WTC11 (cell line): ENCODE measurements around the gene ICAM1.

Source experiments
- ATF3 ChIP-seq: sonication (generic); formaldehyde crosslinking; conservative IDR thresholded peaks from 2 replicates; pipeline ENCODE4 v1.8.1; 2022; ENCODE audit warnings: mild to moderate bottlenecking, missing genetic modification reagents
- CTCF ChIP-seq: fragments of 200-600 bp; IDR thresholded peaks from 2 replicates; pipeline ENCODE4 v1.8.0; 2022; ENCODE audit warnings: antibody characterized with exemption

GRCh38 chr19:10228920-10229319 is 42.0 kb upstream of the ICAM1 start:
- no peak for TF ChIP-seq ATF3 (CRISPR knock-in tag)
- peak; percentile 58 for TF ChIP-seq CTCF
